Neutrophil (primary cell): Measurements from ENCODE around the gene XYLT1.

Experiments used
- H3K27ac ChIP-seq: fragments of 200-600 bp; sonication (generic); 2 replicates; pipeline ENCODE4 v1.5.1; 2016; ENCODE audit warnings: mild to moderate bottlenecking, moderate library complexity
- H3K27me3 ChIP-seq: fragments of 200-600 bp; sonication (generic); 2 replicates; pipeline ENCODE4 v1.6.0; 2016; ENCODE audit warnings: mild to moderate bottlenecking
- H3K36me3 ChIP-seq: fragments of 200-600 bp; sonication (generic); 2 replicates; pipeline ENCODE4 v1.5.1; 2017
- H3K4me1 ChIP-seq, 2 experiments: fragments of 200-600 bp in 1 of 2; sonication (generic) in 1 of 2; 1 replicate in 1 of 2; 2 replicates in 1 of 2; pipeline versions ENCODE4 v1.5.1 to v1.6.1; 2013 to 2016; ENCODE audit warnings: low read depth in 1 of 2, low read length in 1 of 2, mild to moderate bottlenecking in 1 of 2, moderate library complexity in 1 of 2; ENCODE audit not compliant: control insufficient read depth in 1 of 2, insufficient read depth in 1 of 2
- H3K4me3 ChIP-seq, 2 experiments: fragments of 200-600 bp in 1 of 2; sonication (generic) in 1 of 2; 1 replicate in 1 of 2; 2 replicates in 1 of 2; pipeline ENCODE4 v1.5.1; 2013 to 2016; ENCODE audit warnings: low read depth in 1 of 2, low read length in 1 of 2, mild to moderate bottlenecking in 1 of 2, moderate library complexity in 1 of 2
- H3K9me3 ChIP-seq: fragments of 200-600 bp; sonication (generic); 2 replicates; pipeline ENCODE4 v1.5.1; 2016
- TF ChIP-seq, protein P1 (sequence below): fragments of 200-600 bp; sonication (generic); IDR thresholded peaks from 2 replicates; pipeline ENCODE4 v1.5.1; 2016; ENCODE audit warnings: antibody characterized with exemption

The XYLT1 gene

DNA sequence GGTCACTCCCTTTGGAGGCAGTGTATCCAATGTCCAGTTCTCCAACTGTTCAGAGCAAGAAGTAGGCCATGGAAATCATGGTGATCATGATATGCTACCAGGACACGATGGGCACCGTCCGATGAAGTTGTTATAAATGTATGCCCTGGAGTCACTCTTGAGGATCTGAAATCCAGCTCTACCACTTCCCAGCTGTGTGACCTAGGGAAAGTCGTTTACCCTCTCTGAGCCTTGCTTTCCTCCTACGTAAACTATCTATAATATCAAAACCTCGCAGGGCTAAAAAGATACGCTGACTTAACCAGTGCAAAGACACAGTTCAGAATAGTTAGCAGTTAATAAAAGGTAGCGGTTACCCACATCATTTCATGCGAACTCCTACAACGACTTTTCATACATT lies 194.2 kb downstream of the XYLT1 start:
- peaks cover under 1 to 14% of the 10 kb centered on the region in 2 experiments for H3K4me1 ChIP-seq
- H3K4me3 ChIP-seq, result no peak overlapping the region
- H3K9me3 ChIP-seq, result no peaks in the 10 kb centered on the region
- H3K36me3 ChIP-seq, result no peaks in the 10 kb centered on the region
- no peak overlapping the region for H3K27ac ChIP-seq
- H3K27me3 ChIP-seq, result no peaks in the 10 kb centered on the region
- TF ChIP-seq, protein P1, sequence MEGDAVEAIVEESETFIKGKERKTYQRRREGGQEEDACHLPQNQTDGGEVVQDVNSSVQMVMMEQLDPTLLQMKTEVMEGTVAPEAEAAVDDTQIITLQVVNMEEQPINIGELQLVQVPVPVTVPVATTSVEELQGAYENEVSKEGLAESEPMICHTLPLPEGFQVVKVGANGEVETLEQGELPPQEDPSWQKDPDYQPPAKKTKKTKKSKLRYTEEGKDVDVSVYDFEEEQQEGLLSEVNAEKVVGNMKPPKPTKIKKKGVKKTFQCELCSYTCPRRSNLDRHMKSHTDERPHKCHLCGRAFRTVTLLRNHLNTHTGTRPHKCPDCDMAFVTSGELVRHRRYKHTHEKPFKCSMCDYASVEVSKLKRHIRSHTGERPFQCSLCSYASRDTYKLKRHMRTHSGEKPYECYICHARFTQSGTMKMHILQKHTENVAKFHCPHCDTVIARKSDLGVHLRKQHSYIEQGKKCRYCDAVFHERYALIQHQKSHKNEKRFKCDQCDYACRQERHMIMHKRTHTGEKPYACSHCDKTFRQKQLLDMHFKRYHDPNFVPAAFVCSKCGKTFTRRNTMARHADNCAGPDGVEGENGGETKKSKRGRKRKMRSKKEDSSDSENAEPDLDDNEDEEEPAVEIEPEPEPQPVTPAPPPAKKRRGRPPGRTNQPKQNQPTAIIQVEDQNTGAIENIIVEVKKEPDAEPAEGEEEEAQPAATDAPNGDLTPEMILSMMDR, result no peak

DNA sequence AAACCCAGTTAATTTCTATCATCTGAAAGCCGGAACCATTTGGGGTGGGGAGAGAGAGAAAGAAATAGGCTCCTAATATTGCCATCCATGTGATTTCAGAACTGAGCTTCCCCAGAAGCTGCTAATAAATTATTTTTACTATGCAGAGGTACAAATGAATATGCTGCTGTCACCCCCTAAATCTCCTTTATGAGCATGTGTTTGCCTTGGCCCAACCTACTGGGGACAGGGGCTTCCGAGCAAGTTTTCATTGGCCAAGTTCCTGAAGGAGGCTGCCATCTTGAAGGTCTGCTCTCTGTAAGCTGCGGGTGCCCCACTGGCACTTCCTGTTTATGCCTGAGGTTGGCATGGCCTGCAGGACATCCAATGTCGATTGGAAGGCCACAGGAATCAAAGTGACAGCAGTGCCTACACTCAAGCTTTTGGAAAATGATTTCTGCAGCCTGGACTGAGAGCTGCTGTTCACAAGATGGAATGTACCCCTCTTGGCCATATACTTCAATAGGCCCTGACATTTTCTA lies 194.7 kb downstream of the XYLT1 start:
- H3K27me3 ChIP-seq, result no peaks in the 10 kb centered on the region
- TF ChIP-seq, protein P1, result no peak
- no peak overlapping the region for H3K27ac ChIP-seq
- no peaks in the 10 kb centered on the region for H3K9me3 ChIP-seq
- H3K4me1 ChIP-seq, result peaks cover 0 to 14% of the 10 kb centered on the region in 2 experiments
- no peaks in the 10 kb centered on the region for H3K36me3 ChIP-seq
- H3K4me3 ChIP-seq, result no peak overlapping the region

DNA sequence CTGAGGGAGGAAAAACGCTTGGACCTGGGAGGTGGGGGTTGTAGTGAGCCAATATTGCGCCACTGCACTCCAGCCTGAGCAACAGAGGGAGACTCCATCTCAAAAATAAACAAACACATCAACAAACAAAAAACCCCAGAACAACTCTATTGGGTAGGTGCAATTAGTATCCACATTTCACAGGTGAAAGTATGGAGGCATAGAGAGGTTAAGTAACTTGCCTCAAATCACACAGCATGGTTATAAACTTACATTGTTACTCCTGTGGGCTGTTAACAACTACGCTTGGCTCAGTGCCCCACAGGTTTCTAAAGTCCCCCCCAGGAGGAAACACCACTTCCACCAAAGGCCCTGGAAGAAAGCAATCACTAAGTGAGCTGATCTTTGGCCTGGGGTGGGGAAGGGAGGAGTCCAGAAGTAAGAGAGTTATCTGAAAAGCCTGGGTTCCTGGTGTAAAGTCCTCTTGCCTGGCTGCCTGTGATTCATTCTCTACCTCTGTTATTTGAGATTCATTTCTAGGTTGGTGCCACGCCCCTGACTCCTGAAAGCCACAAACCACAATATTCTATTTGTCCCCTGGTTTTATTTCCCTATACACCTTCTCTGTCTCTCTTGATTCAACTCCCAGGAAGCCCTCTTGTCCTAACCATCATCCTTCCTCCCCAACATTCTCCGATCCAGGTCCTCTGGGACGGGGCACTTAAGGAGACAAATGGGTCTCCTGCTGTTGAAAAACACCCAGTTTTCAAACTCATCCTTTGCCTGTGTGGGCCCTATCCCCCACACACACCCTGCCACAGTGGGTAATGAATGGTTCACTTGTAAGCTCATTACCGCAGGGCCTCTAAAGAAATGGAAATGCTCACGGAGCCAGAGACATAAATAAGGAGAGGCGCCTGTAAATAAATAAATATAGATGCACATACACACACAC lies 195.4 kb downstream of the XYLT1 start:
- Histone ChIP-seq H3K9me3 (no peaks in the 10 kb centered on the region), H3K27me3 (no peaks in the 10 kb centered on the region)
- TF ChIP-seq, protein P1, result no peak

GRCh38 chr16:17273142-17273561 lies 197.6 kb downstream of the XYLT1 start:
- Histone ChIP-seq H3K4me3 (no peak overlapping the region), H3K9me3 (no peaks in the 10 kb centered on the region), H3K27ac (no peak overlapping the region), H3K4me1 (peaks cover 3 to 15% of the 10 kb centered on the region in 2 experiments), H3K36me3 (no peaks in the 10 kb centered on the region), H3K27me3 (no peaks in the 10 kb centered on the region)
- TF ChIP-seq, protein P1, result no peak

More for the DNA sequence above, 195.4 kb downstream of the XYLT1 start:
- no peak overlapping the region for H3K27ac ChIP-seq
- H3K4me3 ChIP-seq, result no peak overlapping the region
- H3K36me3 ChIP-seq, result no peaks in the 10 kb centered on the region
- peaks cover 0 to 14% of the 10 kb centered on the region in 2 experiments for H3K4me1 ChIP-seq

DNA sequence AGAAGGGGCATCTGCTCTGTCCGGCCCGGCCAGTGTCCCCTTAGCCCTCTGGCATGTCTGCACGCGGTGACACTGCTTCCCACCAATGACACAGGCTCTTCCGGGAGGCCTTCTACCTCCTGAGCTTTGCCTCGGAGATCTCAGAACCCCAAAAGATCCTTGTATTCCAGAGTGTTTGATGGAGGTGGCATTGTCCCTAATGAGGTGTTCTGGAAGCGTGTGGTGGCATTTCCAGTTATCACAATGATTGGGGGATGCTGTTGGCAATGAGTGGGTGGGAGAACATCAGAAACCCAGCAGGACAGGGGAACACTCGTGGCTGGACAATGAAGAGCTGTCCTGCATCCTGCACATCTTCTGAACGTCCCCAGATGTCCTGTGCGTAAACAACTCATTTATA lies 198.0 kb downstream of the XYLT1 start:
- Histone ChIP-seq H3K4me3 (no peak overlapping the region), H3K9me3 (no peaks in the 10 kb centered on the region), H3K27ac (no peak overlapping the region), H3K4me1 (peaks cover 3 to 15% of the 10 kb centered on the region in 2 experiments), H3K27me3 (no peaks in the 10 kb centered on the region), H3K36me3 (no peaks in the 10 kb centered on the region)
- TF ChIP-seq, protein P1, result no peak
